Epithelial cell of proximal tubule (primary cell): ENCODE data around the gene EYA4. TPM values are rescaled to one million over a fixed set of nuclear protein-coding genes. Genes with fewer than 3 reads are reported as not detected.

Experiments
- DNase-seq: peaks from one replicate; pipeline ENCODE4 v3.0.0-alpha.2; 2011; ENCODE audit warnings: low read depth
- H3K4me3 ChIP-seq: 2 replicates; pipeline ENCODE4 v1.5.1; 2011; ENCODE audit warnings: low read depth, mild to moderate bottlenecking, low read length
- total RNA-seq: library from RNA; depleted of rRNA; stranded (reverse); fragments of >200 nt; gene quantifications from 2 replicates; pipeline ENCODE4 v1.2.3, GENCODE V29; 2015
- TF ChIP-seq, protein P1 (sequence below): conservative IDR thresholded peaks from 2 replicates; pipeline ENCODE4 v1.5.1; 2012; ENCODE audit warnings: low read depth, mild to moderate bottlenecking, low read length

The EYA4 gene
- total RNA-seq, 1 donor from 2014 or later, result not detected

DNA sequence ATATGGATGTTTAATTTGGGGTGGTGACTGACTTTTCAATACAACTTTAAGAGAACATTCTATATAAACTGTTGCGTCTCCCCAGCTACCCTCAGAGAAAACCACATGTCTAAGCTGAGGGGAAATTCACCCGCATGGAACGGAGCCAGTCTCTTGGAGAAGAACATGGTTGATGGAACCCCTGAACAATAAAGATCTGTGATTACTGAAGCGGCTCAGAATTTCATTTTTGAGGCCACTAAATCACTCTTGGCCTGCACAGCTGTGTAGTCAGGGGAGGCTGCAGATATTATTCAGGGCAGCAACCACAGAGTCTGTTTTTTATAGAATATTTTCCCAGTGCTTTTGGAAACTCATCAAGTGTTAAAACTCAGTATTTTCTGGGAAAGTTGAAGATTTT lies 73.8 kb downstream of the EYA4 start:
- DNase-seq, result no peak
- TF ChIP-seq, protein P1, sequence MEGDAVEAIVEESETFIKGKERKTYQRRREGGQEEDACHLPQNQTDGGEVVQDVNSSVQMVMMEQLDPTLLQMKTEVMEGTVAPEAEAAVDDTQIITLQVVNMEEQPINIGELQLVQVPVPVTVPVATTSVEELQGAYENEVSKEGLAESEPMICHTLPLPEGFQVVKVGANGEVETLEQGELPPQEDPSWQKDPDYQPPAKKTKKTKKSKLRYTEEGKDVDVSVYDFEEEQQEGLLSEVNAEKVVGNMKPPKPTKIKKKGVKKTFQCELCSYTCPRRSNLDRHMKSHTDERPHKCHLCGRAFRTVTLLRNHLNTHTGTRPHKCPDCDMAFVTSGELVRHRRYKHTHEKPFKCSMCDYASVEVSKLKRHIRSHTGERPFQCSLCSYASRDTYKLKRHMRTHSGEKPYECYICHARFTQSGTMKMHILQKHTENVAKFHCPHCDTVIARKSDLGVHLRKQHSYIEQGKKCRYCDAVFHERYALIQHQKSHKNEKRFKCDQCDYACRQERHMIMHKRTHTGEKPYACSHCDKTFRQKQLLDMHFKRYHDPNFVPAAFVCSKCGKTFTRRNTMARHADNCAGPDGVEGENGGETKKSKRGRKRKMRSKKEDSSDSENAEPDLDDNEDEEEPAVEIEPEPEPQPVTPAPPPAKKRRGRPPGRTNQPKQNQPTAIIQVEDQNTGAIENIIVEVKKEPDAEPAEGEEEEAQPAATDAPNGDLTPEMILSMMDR, result no peak
- H3K4me3 ChIP-seq, result no peak overlapping the region

DNA sequence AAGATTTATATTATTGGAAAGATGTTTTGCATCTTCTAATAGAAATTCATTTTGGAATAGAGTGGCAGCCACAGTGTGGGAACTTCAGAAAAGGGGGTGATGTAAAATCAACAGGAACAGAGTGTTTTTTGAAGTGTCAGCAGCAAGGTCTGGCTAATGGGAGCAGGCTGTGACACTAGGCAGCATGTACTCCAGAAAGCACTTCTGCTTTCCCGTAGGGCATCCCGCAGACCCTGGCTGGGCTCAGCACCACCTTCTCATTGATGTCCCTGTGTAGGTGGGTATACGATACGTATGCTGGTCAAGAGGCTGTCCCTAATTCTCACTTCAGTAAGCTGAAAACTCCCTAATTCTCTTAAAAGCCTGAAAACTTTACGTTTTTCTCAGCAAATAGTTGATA lies 74.7 kb downstream of the EYA4 start:
- TF ChIP-seq, protein P1, result no peak
- DNase-seq, result no peak
- no peak overlapping the region for H3K4me3 ChIP-seq

DNA sequence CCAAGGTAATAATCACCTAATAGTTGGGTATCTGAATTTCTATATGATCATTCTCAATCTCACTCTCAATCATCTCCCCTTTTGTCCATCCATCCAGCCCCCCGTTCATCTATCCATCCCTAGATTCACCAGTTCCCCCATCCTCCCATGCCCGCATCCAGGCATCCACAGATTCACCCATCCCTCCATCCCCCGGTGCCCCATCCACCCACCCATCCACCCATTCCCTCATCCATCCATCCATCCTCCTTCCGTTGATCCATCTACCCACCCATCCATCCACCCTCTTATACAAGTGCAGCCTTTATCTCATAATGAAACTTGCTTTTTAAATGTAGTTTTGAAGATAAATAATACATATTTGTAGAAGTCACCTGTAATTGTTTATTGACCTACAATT lies 76.5 kb downstream of the EYA4 start:
- TF ChIP-seq, protein P1, result no peak
- no peak overlapping the region for H3K4me3 ChIP-seq
- DNase-seq, result no peak

DNA sequence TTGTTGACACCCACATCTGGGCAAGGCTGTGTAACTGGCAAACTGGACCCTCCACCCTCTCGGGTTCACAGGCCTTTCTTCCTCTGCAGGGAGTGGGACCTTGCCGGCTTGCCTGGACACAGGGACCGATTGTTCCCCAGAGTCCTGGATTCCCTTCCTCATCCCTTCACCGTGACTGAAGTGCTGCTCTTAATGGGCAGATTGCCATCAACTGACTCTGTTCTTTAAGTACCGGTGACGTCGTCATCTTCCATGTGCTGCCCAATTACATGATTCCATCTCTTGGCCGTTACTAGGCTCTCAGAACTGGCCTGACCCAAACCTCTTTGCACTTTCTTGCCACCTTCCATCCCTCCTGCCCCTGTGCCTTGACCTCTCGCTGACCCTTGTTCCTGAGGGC lies 85.4 kb downstream of the EYA4 start:
- no peak for DNase-seq
- TF ChIP-seq, protein P1, result no peak

DNA sequence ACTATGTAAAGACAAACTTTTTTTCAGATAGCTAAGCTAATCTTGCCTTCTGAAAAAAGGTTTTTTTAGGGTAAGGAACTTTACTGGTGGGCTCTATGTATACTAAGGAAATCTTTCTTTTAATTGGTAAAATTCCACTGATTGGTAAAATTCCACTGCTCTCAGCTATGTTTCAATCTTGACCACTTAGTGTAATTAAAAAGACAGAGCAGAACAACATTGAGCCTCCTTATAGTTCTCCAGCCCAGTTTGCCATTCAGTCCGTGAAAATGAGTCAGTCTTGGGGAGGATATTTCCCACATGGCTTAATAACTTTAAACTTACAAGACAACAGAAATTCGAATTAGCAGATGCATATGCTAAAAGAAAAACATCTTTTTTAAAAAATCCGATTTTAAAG lies 92.7 kb downstream of the EYA4 start:
- no peak overlapping the region for H3K4me3 ChIP-seq
- no peak for DNase-seq
- TF ChIP-seq, protein P1, result no peak

More for the DNA sequence above, 85.4 kb downstream of the EYA4 start:
- H3K4me3 ChIP-seq, result no peak overlapping the region

DNA sequence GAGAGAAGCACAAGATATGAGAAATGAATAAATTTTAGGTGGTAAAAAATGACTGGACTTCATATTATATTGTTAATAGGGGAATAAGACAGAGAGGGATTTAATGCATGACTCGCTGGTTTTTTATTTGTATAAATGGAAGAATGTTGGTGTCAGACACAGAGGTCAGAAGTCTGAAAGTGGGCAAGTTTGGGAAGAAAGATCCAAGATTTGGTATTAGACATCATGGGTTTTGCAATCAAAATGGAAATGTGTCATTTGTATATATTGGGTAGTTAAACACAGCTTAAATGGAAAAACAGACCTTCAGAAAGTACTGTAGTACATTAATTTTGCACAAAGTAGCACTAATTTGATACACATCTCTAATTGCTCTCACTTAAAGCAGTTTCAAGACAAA lies 96.2 kb downstream of the EYA4 start:
- no peak overlapping the region for H3K4me3 ChIP-seq
- no peak for DNase-seq
- TF ChIP-seq, protein P1, result no peak

DNA sequence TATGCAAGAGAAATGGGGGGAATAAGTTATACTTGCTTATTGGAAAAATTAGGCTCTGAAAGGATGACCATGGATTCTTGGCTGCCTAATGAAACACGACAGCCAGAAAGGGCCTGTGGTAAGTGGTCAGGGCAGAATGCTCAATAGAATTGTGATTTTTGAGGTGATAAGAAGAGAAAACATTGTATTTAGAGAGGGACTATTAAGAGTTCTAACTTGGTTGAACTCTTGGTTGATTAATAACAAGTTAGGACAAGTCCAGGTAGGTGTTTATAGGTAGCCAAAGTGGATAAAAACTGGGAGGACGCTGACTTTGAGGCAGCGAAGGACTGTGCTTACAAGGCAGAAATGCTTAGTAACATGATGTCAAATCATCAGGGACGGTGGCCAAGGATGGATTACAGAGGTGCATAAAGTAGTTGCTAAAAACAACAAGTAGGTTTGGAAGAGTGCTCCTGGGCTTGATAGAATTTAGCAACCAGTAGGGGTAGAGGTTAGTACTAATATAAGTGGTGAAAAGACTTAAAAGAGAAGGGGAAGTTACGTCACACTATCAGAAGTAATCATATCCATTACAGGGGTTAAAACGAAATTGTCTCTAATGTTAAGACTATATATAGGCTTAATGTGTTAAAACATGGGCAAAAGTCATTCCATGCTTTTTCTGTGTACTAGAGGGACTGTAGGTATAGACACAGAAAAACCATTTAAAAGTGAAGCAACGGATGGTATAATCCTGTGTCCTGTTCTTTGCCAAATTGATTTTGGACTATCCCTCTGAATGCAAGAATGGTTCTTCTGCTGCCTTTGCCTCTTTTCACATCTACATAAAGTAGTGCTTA lies 98.6 kb downstream of the EYA4 start:
- no peak for DNase-seq
- H3K4me3 ChIP-seq, result no peak overlapping the region
- TF ChIP-seq, protein P1, result no peak
